22Rv1 (cell line): ENCODE measurements around the gene CPNE9.

Experiments used
- H3K27ac ChIP-seq: fragments of 450-650 bp; 2 replicates; pipeline ENCODE4 v1.5.1; 2017
- ZFX ChIP-seq: fragments of 450-650 bp; IDR thresholded peaks from 2 replicates; pipeline ENCODE4 v1.6.1; 2017; ENCODE audit warnings: antibody characterized with exemption, borderline replicate concordance
- TF ChIP-seq, protein P1 (sequence below): fragments of 450-650 bp; IDR thresholded peaks from 2 replicates; pipeline ENCODE4 v1.5.1; 2017; ENCODE audit warnings: mild to moderate bottlenecking

Gene CPNE9

DNA sequence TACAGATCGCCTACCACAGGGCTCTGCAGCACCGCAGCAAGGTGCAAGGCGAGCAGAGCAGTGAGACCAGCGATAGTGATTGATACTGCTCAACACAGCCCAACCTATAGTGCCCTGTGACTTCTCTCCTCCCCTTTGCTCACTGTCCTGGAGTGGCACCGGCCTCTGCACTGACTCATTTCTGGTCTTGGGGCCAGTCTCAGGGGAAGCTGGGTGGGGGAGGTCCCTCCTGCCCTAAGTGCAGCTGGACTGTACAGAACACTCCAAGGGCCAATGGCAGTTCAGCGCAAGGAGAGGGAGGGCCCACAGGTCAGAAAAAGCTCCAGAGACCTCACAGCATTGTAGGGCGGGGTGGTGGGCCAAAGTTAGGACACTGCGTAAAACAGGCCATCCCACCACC is 43.6 kb downstream of the CPNE9 start:
- TF ChIP-seq, protein P1, sequence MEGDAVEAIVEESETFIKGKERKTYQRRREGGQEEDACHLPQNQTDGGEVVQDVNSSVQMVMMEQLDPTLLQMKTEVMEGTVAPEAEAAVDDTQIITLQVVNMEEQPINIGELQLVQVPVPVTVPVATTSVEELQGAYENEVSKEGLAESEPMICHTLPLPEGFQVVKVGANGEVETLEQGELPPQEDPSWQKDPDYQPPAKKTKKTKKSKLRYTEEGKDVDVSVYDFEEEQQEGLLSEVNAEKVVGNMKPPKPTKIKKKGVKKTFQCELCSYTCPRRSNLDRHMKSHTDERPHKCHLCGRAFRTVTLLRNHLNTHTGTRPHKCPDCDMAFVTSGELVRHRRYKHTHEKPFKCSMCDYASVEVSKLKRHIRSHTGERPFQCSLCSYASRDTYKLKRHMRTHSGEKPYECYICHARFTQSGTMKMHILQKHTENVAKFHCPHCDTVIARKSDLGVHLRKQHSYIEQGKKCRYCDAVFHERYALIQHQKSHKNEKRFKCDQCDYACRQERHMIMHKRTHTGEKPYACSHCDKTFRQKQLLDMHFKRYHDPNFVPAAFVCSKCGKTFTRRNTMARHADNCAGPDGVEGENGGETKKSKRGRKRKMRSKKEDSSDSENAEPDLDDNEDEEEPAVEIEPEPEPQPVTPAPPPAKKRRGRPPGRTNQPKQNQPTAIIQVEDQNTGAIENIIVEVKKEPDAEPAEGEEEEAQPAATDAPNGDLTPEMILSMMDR = no peak
- TF ChIP-seq ZFX = no peak
- H3K27ac ChIP-seq = no peak overlapping the region

- no peak overlapping the region for H3K27ac ChIP-seq
- TF ChIP-seq ZFX = no peak
- TF ChIP-seq, protein P1 = no peak
Measured at GRCh38 chr3:9748031-9748430, 44.4 kb downstream of the CPNE9 start.

- TF ChIP-seq, protein P1 = no peak
- TF ChIP-seq ZFX = no peak
- H3K27ac ChIP-seq = peak overlapping the region; percentile 89
Measured at GRCh38 chr3:9749296-9749644, 45.6 kb downstream of the CPNE9 start.

DNA sequence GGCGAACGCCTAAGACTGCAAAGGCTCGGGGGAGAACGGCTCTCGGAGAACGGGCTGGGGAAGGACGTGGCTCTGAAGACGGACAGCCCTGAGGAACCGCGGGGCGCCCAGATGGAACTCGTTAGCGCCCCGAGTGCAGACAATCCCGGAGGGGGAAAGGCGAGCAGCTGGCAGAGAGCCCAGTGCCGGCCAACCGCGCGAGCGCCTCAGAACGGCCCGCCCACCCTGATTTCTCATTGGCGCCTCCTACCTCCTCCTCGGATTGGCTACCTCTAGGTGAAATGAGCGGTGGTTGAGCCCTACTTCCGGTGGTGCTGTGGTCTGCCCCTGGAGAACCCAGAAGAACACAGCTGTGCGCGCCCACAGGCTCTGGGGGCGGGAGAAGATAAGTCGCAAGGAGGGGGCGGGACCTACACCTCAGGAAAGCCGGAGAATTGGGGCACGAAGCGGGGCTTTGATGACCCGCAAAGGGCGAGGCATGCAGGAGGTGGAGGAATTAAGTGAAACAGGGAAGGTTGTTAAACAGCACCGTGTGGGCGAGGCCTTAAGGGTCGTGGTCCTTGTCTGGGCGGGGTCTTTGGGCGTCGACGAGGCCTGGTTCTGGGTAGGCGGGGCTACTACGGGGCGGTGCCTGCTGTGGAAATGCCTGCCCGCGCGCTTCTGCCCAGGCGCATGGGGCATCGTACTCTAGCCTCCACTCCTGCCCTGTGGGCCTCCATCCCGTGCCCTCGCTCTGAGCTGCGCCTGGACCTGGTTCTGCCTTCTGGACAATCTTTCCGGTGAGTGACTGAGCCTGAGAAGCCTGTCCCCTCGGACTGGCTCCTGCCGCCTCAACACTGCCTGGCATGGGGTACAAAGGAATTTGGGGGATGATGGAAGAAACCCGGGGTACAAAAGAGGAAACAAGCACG is 46.3 kb downstream of the CPNE9 start, which contains the start of gene OGG1:
Gene OGG1, plus strand, starts transcription at position 308 of the 911 bp plus-strand sequence. Its CDS starts 335 bp downstream, at position 643.
- H3K27ac ChIP-seq = peak within 1 kb of the TSS; percentile 89

DNA sequence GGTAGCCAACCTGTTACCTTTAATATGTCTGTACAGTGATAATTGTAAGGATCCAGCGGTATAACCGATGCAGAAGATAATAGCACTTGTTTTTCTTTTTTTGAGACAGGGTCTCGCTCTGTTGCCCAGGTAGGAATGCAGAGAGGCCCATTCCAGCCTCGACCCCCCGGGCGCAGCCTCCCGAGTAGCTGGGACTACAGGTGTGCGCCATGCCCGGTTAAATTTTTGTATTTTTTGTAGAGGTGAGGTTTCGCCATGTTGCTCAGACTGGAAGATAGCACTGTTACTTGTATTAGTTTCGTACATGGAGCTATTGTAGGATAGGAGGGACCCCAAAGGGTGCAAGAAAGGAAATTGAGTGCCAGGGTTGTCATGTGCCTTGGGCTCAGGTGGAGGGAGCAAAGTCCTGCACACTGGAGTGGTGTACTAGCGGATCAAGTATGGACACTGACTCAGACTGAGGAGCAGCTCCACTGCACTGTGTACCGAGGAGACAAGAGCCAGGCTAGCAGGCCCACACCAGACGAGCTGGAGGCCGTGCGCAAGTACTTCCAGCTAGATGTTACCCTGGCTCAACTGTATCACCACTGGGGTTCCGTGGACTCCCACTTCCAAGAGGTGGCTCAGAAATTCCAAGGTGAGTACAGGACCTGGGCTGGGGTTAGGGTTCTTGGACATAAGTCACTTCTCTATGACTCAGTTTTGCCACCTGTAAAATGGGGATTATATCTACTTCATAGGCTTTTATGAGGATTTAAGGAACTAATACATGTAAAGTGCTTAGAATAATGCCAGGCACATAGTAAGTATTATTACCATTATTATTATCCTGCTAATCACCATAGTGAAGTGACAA is 47.2 kb downstream of the CPNE9 start:
- H3K27ac ChIP-seq = peak overlapping the region; percentile 89
- TF ChIP-seq, protein P1 = no peak
- TF ChIP-seq ZFX = no peak

More for the DNA sequence above, 46.3 kb downstream of the CPNE9 start, which contains the start of gene OGG1:
- TF ChIP-seq, protein P1 = no peak
- TF ChIP-seq ZFX = no peak

GRCh38 chr3:9754678-9755077 is 51.0 kb downstream of the CPNE9 start:
- H3K27ac ChIP-seq = peak overlapping the region; percentile 49
- no peak for TF ChIP-seq ZFX
- TF ChIP-seq, protein P1 = no peak

GRCh38 chr3:9757427-9757826 is 53.8 kb downstream of the CPNE9 start:
- H3K27ac ChIP-seq = no peak overlapping the region
- TF ChIP-seq ZFX = no peak
- TF ChIP-seq, protein P1 = no peak
